Activated T-cell treated with anti-CD3 and anti-CD28 coated beads, Interleukin-2, amount 50 U/mL, for 48 hours (primary cell): Measurements from ENCODE around the gene NAB2.
"Not testable (repeated sequence)": the region's sequence is repeated elsewhere in the genome, so short reads cannot be mapped to it uniquely, and the experiment has no call there.

ENCODE experiments used
- DNase-seq, 2 experiments: peaks; one replicate each; pipeline ENCODE4 v3.0.0-alpha.2; 2020

The NAB2 gene

GRCh38 chr12:57088354-57089270, at the start of gene NAB2:
TSS of gene NAB2 (plus strand) at chr12:57089114. CDS start at chr12:57089272, 158 bp downstream.
- DNase-seq = peak; percentile 86 to 90

GRCh38 chr12:57040211-57040610, 48.7 kb upstream of the NAB2 start:
- no peak for DNase-seq

GRCh38 chr12:57040750-57041149, 48.2 kb upstream of the NAB2 start:
- no peak for DNase-seq

GRCh38 chr12:57042695-57043094, 46.2 kb upstream of the NAB2 start:
- no peak for DNase-seq

GRCh38 chr12:57044468-57044867, 44.4 kb upstream of the NAB2 start:
- DNase-seq = no peak

- no peak for DNase-seq
Measured at GRCh38 chr12:57044889-57045288, 44.0 kb upstream of the NAB2 start.

GRCh38 chr12:57046086-57046791, 42.7 kb upstream of the NAB2 start:
- no peak for DNase-seq

DNA sequence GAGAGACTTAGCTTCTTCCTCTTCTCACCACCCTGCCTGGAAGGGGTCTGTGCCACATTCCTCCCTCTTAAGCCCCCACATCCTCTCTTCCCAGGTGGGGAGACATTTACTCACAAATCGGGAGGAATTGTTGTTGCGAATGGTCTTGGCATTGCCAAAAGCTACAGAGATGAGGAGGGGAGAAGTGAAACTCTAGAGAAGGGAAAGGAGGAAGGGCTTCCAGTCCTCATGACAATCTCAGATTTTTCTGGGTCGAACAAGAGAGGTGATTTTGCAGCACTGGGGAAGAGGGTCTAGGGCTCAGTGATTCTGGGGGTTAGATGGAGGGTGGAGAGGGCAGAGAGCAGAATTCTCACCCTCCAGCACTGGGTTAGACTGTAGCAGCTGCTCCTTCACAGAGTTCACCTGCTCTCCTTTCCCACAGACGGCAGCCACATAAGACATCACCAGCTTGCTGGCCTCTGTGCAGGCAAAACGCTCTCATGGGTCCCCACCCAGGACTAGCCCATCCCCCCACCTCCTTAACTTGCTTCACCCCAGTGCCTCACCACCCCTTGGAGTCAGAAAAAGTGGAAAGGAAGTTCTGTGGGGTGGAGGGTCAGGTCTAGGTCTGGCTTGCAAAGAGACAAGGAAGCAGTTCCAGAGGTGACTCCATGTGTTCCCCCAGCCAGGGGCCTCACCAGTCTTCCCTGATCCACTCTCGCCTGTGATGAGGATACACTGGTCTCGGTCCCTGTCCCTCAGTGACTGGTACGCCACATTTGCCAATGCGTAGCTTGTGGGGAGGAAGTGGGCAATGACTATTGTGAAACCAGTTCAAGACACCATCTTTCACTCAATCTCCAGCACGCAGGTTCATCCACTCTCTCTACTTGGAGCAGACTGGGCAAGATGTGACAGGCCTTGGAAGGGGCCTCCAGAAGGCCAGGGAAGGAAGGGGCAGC, 41.7 kb upstream of the NAB2 start:
- peak; percentile 79 to 80 for DNase-seq

GRCh38 chr12:57047981-57048380, 40.9 kb upstream of the NAB2 start:
- DNase-seq = no peak

- no peak for DNase-seq
Measured at GRCh38 chr12:57048423-57049118, 40.3 kb upstream of the NAB2 start.

- no peak for DNase-seq
Measured at GRCh38 chr12:57049119-57049446, 39.8 kb upstream of the NAB2 start.

GRCh38 chr12:57049890-57050289, 39.0 kb upstream of the NAB2 start, which contains the start of gene MYO1A:
TSS of gene MYO1A (minus strand) at chr12:57050129. CDS start at chr12:57048323, 1,806 bp downstream.
- DNase-seq = no peak

DNA sequence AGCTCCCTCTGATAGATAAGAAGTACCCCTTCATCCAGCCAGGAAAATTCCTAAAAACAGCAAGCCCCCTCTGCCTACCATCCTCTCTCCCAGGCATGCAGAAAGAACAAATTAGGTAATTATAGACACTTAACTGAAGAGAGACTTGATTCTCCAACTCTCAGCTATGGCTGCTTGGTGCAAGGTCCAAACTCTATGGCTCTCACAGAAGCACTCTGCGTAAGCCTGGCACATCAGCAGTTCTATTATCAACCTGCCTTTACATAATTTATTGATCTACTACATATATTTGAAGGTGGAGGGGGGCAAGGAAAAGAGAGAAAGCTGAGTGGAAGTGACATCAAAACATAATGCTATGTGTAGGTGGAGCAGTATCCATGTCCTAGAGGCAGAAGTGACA, 37.9 kb upstream of the NAB2 start:
- no peak for DNase-seq

GRCh38 chr12:57053146-57053545, 35.8 kb upstream of the NAB2 start:
- DNase-seq = not testable (repeated sequence)

GRCh38 chr12:57053901-57054300, 35.0 kb upstream of the NAB2 start:
- DNase-seq = not testable (repeated sequence)

DNA sequence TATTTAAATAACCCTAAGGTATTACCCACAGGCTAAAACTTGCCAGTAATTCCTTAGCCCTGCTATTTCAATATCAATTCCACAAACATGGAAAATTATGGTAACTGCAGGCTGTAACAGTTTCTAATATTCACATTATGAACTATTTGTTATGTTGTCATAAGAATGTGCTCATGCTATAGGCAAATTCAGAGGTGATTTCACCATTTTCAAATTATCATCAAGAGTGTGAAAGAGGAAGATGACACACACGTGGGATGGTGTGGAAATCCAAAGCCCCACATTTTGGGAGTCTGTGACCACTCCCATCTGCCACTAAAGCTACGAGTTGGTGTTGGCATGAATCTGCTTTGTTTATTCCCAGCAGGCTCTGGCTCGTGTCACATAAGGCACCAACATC, 33.1 kb upstream of the NAB2 start:
- no peak for DNase-seq

GRCh38 chr12:57057067-57057751, 31.7 kb upstream of the NAB2 start:
- DNase-seq = no peak

DNA sequence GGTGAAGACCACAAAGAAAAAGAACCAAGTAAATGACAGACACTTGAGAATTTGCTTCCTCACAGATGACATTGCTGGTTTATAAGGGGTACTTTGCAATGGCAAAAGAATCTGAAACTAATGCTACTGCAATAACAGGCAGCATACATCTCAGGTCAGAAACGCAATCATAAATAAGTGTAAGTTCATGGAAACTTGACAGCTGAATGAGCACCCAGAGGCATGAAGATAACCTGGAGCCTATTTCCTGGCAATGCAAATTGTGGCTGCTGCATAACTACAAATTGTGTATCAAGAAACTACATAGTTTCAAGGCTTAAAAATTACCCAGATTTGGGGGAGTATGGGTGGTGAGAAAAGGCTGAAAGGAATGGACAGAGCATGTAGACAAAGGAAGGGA, 30.5 kb upstream of the NAB2 start:
- no peak for DNase-seq

- DNase-seq = no peak
Measured at GRCh38 chr12:57063991-57064685, 24.8 kb upstream of the NAB2 start.

GRCh38 chr12:57066245-57066644, 22.7 kb upstream of the NAB2 start:
- no peak for DNase-seq

DNA sequence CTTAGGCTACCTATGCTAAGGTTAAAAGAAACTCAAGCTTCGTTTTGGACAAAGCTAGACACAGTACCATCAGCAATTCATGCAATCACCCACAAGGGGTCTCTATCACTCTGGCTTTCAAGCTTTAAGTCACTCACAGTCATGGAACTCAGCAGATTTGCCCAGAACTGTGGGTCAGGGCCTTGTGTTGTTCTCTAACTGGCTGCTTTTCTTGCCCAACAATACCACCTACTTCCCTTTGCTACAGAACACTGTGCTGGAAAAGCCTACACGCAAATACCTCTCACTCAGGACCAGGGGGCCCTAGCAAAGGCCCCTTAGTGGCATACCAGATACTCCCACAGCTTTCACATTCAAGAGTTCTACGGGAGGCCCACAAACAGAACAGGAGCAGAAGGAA, 19.4 kb upstream of the NAB2 start:
- DNase-seq = peak; percentile 65 to 68
